Measurements from ENCODE around the gene TSHZ1.

- TF ChIP-seq CTCF (IDR thresholded peaks at IDR 0.05) (no peak), POLR2A (IDR thresholded peaks at IDR 0.05) (no peak), EP300 (IDR thresholded peaks at IDR 0.05; ENCODE audit: low read depth) (no peak), POLR2AphosphoS5 (IDR thresholded peaks at IDR 0.05) (no peak)
These were observed 25.3 kb downstream of the TSHZ1 start for GRCh38 chr18:75235896-75236295.
